Neural crest cell (in vitro differentiated cells): ENCODE data around the gene ZNF112. TPM values are rescaled to one million over a fixed set of nuclear protein-coding genes. Genes with fewer than 3 reads are reported as not detected.

Source experiments
- DNase-seq: peaks from one replicate; pipeline ENCODE4 v3.0.0; 2021; ENCODE audit warnings: low read depth, mixed read lengths, low spot score
- H3K27ac Mint-ChIP-seq: one replicate; pipeline ENCODE4 v1.8.0; 2021; ENCODE audit warnings: mild to moderate bottlenecking, mixed read lengths; ENCODE audit not compliant: unreplicated experiment
- H3K27me3 Mint-ChIP-seq: 2 replicates; pipeline ENCODE4 v1.8.0; 2021; ENCODE audit warnings: low read depth, mild to moderate bottlenecking, mixed read lengths
- H3K36me3 Mint-ChIP-seq: 2 replicates; pipeline ENCODE4 v1.8.0; 2021; ENCODE audit warnings: low read depth, mild to moderate bottlenecking, mixed read lengths
- H3K4me1 Mint-ChIP-seq: 2 replicates; pipeline ENCODE4 v1.8.0; 2021; ENCODE audit warnings: mixed read lengths
- H3K4me3 Mint-ChIP-seq: one replicate; pipeline ENCODE4 v1.8.0; 2021; ENCODE audit warnings: mild to moderate bottlenecking, mixed read lengths
- H3K9me3 Mint-ChIP-seq: 2 replicates; pipeline ENCODE4 v1.8.0; 2021; ENCODE audit warnings: mixed read lengths
- total RNA-seq: library from RNA; stranded (reverse); gene quantifications from 2 replicates; pipeline ENCODE4 v1.2.1, GENCODE V29; 2021
- TF ChIP-seq, protein P1 (sequence below): fragments of 200-600 bp; sonication (generic); conservative IDR thresholded peaks from 2 replicates; pipeline ENCODE4 v1.5.0; 2021; ENCODE audit warnings: antibody characterized with exemption, mild to moderate bottlenecking

ZNF112 gene
- total RNA-seq, 1 donor from 2014 or later: 14.8 TPM

DNA sequence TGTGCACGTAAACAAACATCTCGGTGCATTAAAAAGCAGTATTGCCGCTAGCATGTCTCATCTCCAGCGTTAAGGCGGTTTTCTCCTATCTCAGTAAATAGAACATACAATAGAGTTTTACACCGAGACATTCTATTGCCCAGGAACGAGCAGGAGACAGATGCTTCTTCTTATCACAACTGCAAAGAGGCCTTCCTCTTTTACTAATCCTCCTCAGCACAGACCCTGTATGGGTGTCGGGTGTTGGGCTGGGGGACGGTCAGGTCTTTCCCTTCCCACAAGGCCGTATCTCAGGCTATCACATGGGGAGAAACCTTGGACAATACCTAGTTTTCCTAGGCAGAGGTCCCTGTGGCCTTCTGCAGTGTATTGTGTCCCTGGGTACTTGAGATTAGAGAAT is 75.6 kb downstream of the ZNF112 start:
- TF ChIP-seq, protein P1, sequence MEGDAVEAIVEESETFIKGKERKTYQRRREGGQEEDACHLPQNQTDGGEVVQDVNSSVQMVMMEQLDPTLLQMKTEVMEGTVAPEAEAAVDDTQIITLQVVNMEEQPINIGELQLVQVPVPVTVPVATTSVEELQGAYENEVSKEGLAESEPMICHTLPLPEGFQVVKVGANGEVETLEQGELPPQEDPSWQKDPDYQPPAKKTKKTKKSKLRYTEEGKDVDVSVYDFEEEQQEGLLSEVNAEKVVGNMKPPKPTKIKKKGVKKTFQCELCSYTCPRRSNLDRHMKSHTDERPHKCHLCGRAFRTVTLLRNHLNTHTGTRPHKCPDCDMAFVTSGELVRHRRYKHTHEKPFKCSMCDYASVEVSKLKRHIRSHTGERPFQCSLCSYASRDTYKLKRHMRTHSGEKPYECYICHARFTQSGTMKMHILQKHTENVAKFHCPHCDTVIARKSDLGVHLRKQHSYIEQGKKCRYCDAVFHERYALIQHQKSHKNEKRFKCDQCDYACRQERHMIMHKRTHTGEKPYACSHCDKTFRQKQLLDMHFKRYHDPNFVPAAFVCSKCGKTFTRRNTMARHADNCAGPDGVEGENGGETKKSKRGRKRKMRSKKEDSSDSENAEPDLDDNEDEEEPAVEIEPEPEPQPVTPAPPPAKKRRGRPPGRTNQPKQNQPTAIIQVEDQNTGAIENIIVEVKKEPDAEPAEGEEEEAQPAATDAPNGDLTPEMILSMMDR: no peak
- no peaks in the 10 kb centered on the region for H3K27me3 Mint-ChIP-seq
- no peak overlapping the region for H3K27ac Mint-ChIP-seq
- no peak for DNase-seq
- H3K4me3 Mint-ChIP-seq: no peak overlapping the region
- H3K4me1 Mint-ChIP-seq: no peaks in the 10 kb centered on the region
- H3K9me3 Mint-ChIP-seq: peaks cover 22% of the 10 kb centered on the region
- peaks cover 52% of the 10 kb centered on the region for H3K36me3 Mint-ChIP-seq

DNA sequence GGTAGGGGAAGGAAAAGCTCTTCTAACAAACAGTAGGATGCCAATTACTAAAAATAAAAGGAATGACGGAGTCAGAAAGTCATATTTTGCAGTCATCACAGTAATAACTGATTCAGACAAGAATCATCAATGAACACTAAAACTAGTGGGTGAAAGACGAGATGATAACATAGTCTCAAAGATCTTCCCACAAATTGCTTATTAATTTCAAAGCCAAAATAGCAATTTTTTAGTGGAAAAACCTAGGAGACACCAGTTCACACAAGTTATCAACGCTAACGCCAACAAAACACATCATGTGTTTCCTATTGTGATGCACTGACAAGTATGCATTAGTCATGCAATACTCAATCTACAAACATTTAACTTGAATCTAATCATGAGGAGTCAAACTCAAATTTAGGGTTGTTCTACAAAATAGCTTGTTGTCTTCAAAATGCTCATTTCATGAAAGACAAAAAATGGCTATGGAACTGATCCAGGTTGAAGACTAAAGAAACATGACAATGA is 78.2 kb downstream of the ZNF112 start:
- H3K36me3 Mint-ChIP-seq: peaks cover 62% of the 10 kb centered on the region
- no peaks in the 10 kb centered on the region for H3K4me1 Mint-ChIP-seq
- TF ChIP-seq, protein P1: no peak
- peaks cover 39% of the 10 kb centered on the region for H3K9me3 Mint-ChIP-seq
- no peak overlapping the region for H3K27ac Mint-ChIP-seq
- no peak overlapping the region for H3K4me3 Mint-ChIP-seq
- H3K27me3 Mint-ChIP-seq: no peaks in the 10 kb centered on the region
- DNase-seq: no peak

DNA sequence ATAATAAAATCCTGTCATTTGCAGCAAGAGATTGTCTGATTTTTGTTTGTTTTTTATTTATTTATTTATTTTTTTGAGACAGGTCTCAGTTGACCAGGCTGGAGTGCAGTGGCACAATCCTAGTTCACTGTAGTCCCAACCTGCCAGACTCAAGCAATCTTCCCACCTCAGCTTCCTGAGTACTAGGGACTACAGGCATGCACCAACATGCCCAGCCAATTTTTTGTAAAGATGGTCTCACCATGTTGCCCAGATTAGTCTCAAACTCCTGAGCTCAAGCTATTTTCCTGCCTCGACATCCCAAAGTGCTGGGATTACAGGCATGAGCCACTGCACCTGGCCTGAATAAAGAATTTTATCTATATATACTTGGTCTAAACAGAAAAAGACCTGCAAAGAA is 79.1 kb downstream of the ZNF112 start:
- peaks cover 62% of the 10 kb centered on the region for H3K36me3 Mint-ChIP-seq
- H3K4me3 Mint-ChIP-seq: no peak overlapping the region
- H3K27me3 Mint-ChIP-seq: no peaks in the 10 kb centered on the region
- no peak for DNase-seq
- H3K9me3 Mint-ChIP-seq: peaks cover 40% of the 10 kb centered on the region
- H3K27ac Mint-ChIP-seq: no peak overlapping the region
- TF ChIP-seq, protein P1: no peak
- H3K4me1 Mint-ChIP-seq: no peaks in the 10 kb centered on the region

Other genes with a start within 250 kb of the ZNF112 start
- gene ZNF225, start 243.3 kb downstream of the ZNF112 start, total RNA-seq: 6.9 and 7.8 TPM in 2 replicates
- 18.2 and 18.6 TPM in 2 replicates for gene ZNF234, start 215.1 kb downstream of the ZNF112 start, total RNA-seq
- 24.4 and 29.8 TPM in 2 replicates for gene ZNF226, start 191.6 kb downstream of the ZNF112 start, total RNA-seq
- 33.4 and 35.8 TPM in 2 replicates for gene ZNF227, start 144.1 kb downstream of the ZNF112 start, total RNA-seq
- gene ZNF233, start 96.8 kb downstream of the ZNF112 start, total RNA-seq: 1.7 and 2.5 TPM in 2 replicates
- 9.5 and 11.5 TPM in 2 replicates for gene ZNF235, start 51.7 kb downstream of the ZNF112 start, total RNA-seq
- gene ZNF285, start 44.9 kb upstream of the ZNF112 start, total RNA-seq: 9.2 and 10.8 TPM in 2 replicates
- 6.7 and 7.4 TPM in 2 replicates for gene ZNF229, start 91.8 kb upstream of the ZNF112 start, total RNA-seq
- 14.6 and 16.2 TPM in 2 replicates for gene ZNF180, start 143.8 kb upstream of the ZNF112 start, total RNA-seq
- not detected in 2 replicates for gene CEACAM20, start 173.0 kb upstream of the ZNF112 start, total RNA-seq